HepG2 (cell line): ENCODE measurements around the gene FSCN2. TPM values are rescaled to one million over a fixed set of nuclear protein-coding genes. Genes with fewer than 3 reads are reported as not detected.

Experiments
- ASH2L ChIP-seq: fragments of 300-600, 200-600 bp; sonication (generic); IDR thresholded peaks from 2 replicates; pipeline ENCODE4 v1.7.0; 2017; ENCODE audit warnings: low read depth, mild to moderate bottlenecking, moderate library complexity, mixed read lengths, low read length; ENCODE audit not compliant: insufficient read length
- BCL6 ChIP-seq: IDR thresholded peaks from 2 replicates; pipeline ENCODE4 v1.6.1; 2016; ENCODE audit warnings: missing genetic modification reagents, missing compliant biosample characterization
- CC2D1A ChIP-seq: sonication (generic); formaldehyde crosslinking; IDR thresholded peaks from 2 replicates; pipeline ENCODE4 v1.8.1; 2023; ENCODE audit warnings: mild to moderate bottlenecking, missing genetic modification reagents
- CCDC6 ChIP-seq: sonication (generic); formaldehyde crosslinking; IDR thresholded peaks from 2 replicates; pipeline ENCODE4 v1.8.1; 2022; ENCODE audit warnings: mild to moderate bottlenecking, missing genetic modification reagents, moderate library complexity
- EHMT2 ChIP-seq: fragments of 200-600 bp; sonication (generic); IDR thresholded peaks from 2 replicates; pipeline ENCODE4 v1.7.0; 2017; ENCODE audit warnings: antibody characterized with exemption, low read depth, low read length, borderline replicate concordance
- ELF1 ChIP-seq: sonication (generic); formaldehyde crosslinking; IDR thresholded peaks from 2 replicates; pipeline ENCODE4 v1.4.0; 2020; ENCODE audit warnings: missing genetic modification reagents
- HOXA9 ChIP-seq: sonication (generic); formaldehyde crosslinking; IDR thresholded peaks from 2 replicates; pipeline ENCODE4 v1.8.1; 2022; ENCODE audit warnings: missing genetic modification reagents, mild to moderate bottlenecking, moderate library complexity, borderline replicate concordance
- KAT8 ChIP-seq: IDR thresholded peaks from 2 replicates; pipeline ENCODE4 v1.6.1; 2016; ENCODE audit warnings: missing genetic modification reagents, missing compliant biosample characterization
- NCOA2 ChIP-seq: sonication (generic); formaldehyde crosslinking; IDR thresholded peaks from 2 replicates; pipeline ENCODE4 v1.8.0; 2022; ENCODE audit warnings: inconsistent platforms
- NFE2 ChIP-seq: sonication (generic); formaldehyde crosslinking; IDR thresholded peaks from 2 replicates; pipeline ENCODE4 v1.4.0; 2020; ENCODE audit warnings: missing genetic modification reagents
- NRL ChIP-seq: sonication (generic); formaldehyde crosslinking; IDR thresholded peaks from 2 replicates; pipeline ENCODE4 v1.5.0; 2020; ENCODE audit warnings: missing genetic modification reagents, mild to moderate bottlenecking, moderate library complexity, borderline replicate concordance
- ONECUT2 ChIP-seq: sonication (generic); formaldehyde crosslinking; IDR thresholded peaks from 2 replicates; pipeline ENCODE4 v1.4.0; 2020; ENCODE audit warnings: missing genetic modification reagents
- PHF21A ChIP-seq: sonication (generic); formaldehyde crosslinking; IDR thresholded peaks from 2 replicates; pipeline ENCODE4 v1.5.0; 2020; ENCODE audit warnings: mild to moderate bottlenecking, missing genetic modification reagents
- SMAD9 ChIP-seq: sonication (generic); formaldehyde crosslinking; IDR thresholded peaks from 2 replicates; pipeline ENCODE4 v1.5.1; 2020; ENCODE audit warnings: mild to moderate bottlenecking, missing genetic modification reagents
- TARDBP ChIP-seq: sonication (generic); formaldehyde crosslinking; IDR thresholded peaks from 2 replicates; pipeline ENCODE4 v1.8.0; 2022; ENCODE audit warnings: mild to moderate bottlenecking, missing genetic modification reagents
- TOE1 ChIP-seq: sonication (generic); formaldehyde crosslinking; IDR thresholded peaks from 2 replicates; pipeline ENCODE4 v1.4.0; 2020; ENCODE audit warnings: mild to moderate bottlenecking, missing genetic modification reagents
- ZNF138 ChIP-seq: sonication (generic); formaldehyde crosslinking; IDR thresholded peaks from 2 replicates; pipeline ENCODE4 v1.5.0; 2020; ENCODE audit warnings: mild to moderate bottlenecking, low read depth, missing genetic modification reagents
- ZNF263 ChIP-seq: sonication (generic); formaldehyde crosslinking; IDR thresholded peaks from 2 replicates; pipeline ENCODE4 v1.4.0; 2020; ENCODE audit warnings: missing genetic modification reagents
- ZNF484 ChIP-seq: sonication (generic); formaldehyde crosslinking; IDR thresholded peaks from 2 replicates; pipeline ENCODE4 v1.5.1; 2020; ENCODE audit warnings: mild to moderate bottlenecking, low read depth, missing genetic modification reagents, borderline replicate concordance
- ZNF772 ChIP-seq: sonication (generic); formaldehyde crosslinking; IDR thresholded peaks from 2 replicates; pipeline ENCODE4 v1.5.0; 2020; ENCODE audit warnings: mild to moderate bottlenecking, missing genetic modification reagents
- ZNF878 ChIP-seq: sonication (generic); formaldehyde crosslinking; IDR thresholded peaks from 2 replicates; pipeline ENCODE4 v1.8.1; 2023; ENCODE audit warnings: mild to moderate bottlenecking, missing genetic modification reagents, moderate library complexity
- polyA plus RNA-seq, 8 experiments: library from polyadenylated mRNA; depleted of rRNA in 3 of 8; stranded (reverse) in 7 of 8; unstranded in 1 of 8; fragments of >200 nt; fragmentation: Illumina TruSeq in 4 of 8; extraction: Trizol in 4 of 8; gene quantifications; 2 replicates each; pipeline versions ENCODE4 v1.2.1 to v1.2.3, GENCODE V29; 2011 to 2016; ENCODE audit warnings: low read depth in 4 of 8, missing spikeins in 1 of 8, mixed read lengths in 1 of 8; ENCODE audit not compliant: insufficient read depth in 1 of 8
- total RNA-seq, 5 experiments: library from RNA; depleted of rRNA; stranded (reverse); fragments of >200 nt; fragmentation: Illumina TruSeq; extraction: Trizol; gene quantifications; 2 replicates each; pipeline ENCODE4 v1.2.3, GENCODE V29; 2016; ENCODE audit warnings: low read depth in 1 of 5
- TF ChIP-seq, protein P1 (sequence below): sonication (generic); formaldehyde crosslinking; IDR thresholded peaks from 2 replicates; pipeline ENCODE4 v1.8.0; 2022; ENCODE audit warnings: mild to moderate bottlenecking, missing genetic modification reagents, borderline replicate concordance
- TF ChIP-seq, protein P2 (sequence below): sonication (generic); formaldehyde crosslinking; IDR thresholded peaks from 2 replicates; pipeline ENCODE4 v1.5.1; 2020; ENCODE audit warnings: mild to moderate bottlenecking, missing genetic modification reagents, borderline replicate concordance
- TF ChIP-seq, protein P3 (sequence below): sonication (generic); formaldehyde crosslinking; IDR thresholded peaks from 2 replicates; pipeline ENCODE4 v1.4.0; 2020; ENCODE audit warnings: mild to moderate bottlenecking, missing genetic modification reagents
- TF ChIP-seq, protein P4 (sequence below): sonication (generic); formaldehyde crosslinking; IDR thresholded peaks from 2 replicates; pipeline ENCODE4 v1.8.0; 2022; ENCODE audit warnings: mild to moderate bottlenecking, missing genetic modification reagents; ENCODE audit not compliant: insufficient replicate concordance

The FSCN2 gene
- total and polyA plus RNA-seq, 2 of the 13 experiments (the other 11 are each of a cell fraction or from before 2014, with no cell fraction given) = 0.09 TPM; not detected in 1

DNA sequence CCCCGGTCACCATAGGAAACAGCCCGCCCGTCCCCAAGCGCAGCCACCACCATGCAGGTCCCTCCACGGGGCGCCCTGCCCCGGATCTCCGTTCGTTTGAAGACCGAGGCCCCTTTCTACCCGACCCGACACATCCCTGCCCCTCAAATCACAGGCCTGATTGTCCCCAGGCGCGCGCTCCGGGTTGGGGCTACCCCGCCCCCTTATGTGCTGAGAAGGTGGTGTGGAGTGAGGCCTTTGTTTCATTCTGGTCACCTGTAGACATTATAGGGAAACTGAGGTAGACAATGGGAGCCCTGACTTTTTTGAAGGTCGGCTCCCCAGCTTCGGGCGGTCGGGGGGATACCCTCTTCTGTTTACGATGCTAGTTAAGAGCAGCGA, 14.8 kb upstream of the FSCN2 start (continued):
- TF ChIP-seq NRL (CRISPR knock-in tag) = peak; percentile 65; the same call in 1 of the 2 replicates
- peak; percentile 79; the same call in 1 of the 2 replicates for TF ChIP-seq CC2D1A (CRISPR knock-in tag)
- TF ChIP-seq TOE1 = no peak
- TF ChIP-seq SMAD9 = no peak
- 0 out of 2 replicates have a peak, but pooled peaks have one; percentile 16 for TF ChIP-seq KAT8 (CRISPR knock-in tag)
- no peak for TF ChIP-seq ONECUT2 (CRISPR knock-in tag)
- no peak for TF ChIP-seq TARDBP (CRISPR knock-in tag)
- TF ChIP-seq ASH2L = peak; percentile 78
- no peak for TF ChIP-seq NFE2 (CRISPR knock-in tag)
- TF ChIP-seq ZNF263 (CRISPR knock-in tag) = no peak
- TF ChIP-seq NCOA2 (CRISPR knock-in tag) = no peak
- TF ChIP-seq ZNF878 (CRISPR knock-in tag) = peak; percentile 55; the same call in 1 of the 2 replicates
- 0 out of 2 replicates have a peak, but pooled peaks have one; percentile 26 for TF ChIP-seq ZNF138 (CRISPR knock-in tag)
- TF ChIP-seq ZNF772 (CRISPR knock-in tag) = no peak
- TF ChIP-seq PHF21A (CRISPR knock-in tag) = no peak
- peak; percentile 24; the same call in 1 of the 2 replicates for TF ChIP-seq CCDC6 (CRISPR knock-in tag)
- TF ChIP-seq, protein P1, sequence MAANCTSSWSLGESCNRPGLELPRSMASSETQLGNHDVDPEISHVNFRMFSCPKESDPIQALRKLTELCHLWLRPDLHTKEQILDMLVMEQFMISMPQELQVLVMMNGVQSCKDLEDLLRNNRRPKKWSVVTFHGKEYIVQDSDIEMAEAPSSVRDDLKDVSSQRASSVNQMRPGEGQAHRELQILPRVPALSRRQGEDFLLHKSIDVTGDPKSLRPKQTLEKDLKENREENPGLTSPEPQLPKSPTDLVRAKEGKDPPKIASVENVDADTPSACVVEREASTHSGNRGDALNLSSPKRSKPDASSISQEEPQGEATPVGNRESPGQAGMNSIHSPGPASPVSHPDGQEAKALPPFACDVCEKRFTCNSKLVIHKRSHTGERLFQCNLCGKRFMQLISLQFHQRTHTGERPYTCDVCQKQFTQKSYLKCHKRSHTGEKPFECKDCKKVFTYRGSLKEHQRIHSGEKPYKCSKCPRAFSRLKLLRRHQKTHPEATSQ (CRISPR knock-in tag) = no peak
- no peak for TF ChIP-seq BCL6
- TF ChIP-seq ZNF484 (CRISPR knock-in tag) = no peak
- TF ChIP-seq EHMT2 = no peak
- no peak for TF ChIP-seq ELF1 (CRISPR knock-in tag)
- TF ChIP-seq, protein P2, sequence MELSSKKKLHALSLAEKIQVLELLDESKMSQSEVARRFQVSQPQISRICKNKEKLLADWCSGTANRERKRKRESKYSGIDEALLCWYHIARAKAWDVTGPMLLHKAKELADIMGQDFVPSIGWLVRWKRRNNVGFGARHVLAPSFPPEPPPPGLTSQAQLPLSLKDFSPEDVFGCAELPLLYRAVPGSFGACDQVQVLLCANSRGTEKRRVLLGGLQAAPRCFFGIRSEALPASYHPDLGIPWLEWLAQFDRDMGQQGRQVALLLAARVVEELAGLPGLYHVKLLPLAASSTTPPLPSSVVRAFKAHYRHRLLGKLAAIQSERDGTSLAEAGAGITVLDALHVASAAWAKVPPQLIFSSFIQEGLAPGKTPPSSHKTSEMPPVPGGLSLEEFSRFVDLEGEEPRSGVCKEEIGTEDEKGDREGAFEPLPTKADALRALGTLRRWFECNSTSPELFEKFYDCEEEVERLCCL (CRISPR knock-in tag) = 0 out of 2 replicates have a peak, but pooled peaks have one; percentile 71
- TF ChIP-seq, protein P3, sequence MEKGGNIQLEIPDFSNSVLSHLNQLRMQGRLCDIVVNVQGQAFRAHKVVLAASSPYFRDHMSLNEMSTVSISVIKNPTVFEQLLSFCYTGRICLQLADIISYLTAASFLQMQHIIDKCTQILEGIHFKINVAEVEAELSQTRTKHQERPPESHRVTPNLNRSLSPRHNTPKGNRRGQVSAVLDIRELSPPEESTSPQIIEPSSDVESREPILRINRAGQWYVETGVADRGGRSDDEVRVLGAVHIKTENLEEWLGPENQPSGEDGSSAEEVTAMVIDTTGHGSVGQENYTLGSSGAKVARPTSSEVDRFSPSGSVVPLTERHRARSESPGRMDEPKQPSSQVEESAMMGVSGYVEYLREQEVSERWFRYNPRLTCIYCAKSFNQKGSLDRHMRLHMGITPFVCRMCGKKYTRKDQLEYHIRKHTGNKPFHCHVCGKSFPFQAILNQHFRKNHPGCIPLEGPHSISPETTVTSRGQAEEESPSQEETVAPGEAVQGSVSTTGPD (CRISPR knock-in tag) = peak; percentile 41; the same call in 1 of the 2 replicates
- TF ChIP-seq, protein P4, sequence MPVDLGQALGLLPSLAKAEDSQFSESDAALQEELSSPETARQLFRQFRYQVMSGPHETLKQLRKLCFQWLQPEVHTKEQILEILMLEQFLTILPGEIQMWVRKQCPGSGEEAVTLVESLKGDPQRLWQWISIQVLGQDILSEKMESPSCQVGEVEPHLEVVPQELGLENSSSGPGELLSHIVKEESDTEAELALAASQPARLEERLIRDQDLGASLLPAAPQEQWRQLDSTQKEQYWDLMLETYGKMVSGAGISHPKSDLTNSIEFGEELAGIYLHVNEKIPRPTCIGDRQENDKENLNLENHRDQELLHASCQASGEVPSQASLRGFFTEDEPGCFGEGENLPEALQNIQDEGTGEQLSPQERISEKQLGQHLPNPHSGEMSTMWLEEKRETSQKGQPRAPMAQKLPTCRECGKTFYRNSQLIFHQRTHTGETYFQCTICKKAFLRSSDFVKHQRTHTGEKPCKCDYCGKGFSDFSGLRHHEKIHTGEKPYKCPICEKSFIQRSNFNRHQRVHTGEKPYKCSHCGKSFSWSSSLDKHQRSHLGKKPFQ = peak; percentile 79
- 0 out of 2 replicates have a peak, but pooled peaks have one; percentile 39 for TF ChIP-seq HOXA9 (CRISPR knock-in tag)
